ENCODE measurements around the gene CDC26. TPM values are rescaled to one million over a fixed set of nuclear protein-coding genes. Genes with fewer than 3 reads are reported as not detected.

Gene CDC26
- total RNA-seq, 1 donor from 2014 or later: 22.1 TPM

GRCh38 chr9:113307396-113307975, 32.1 kb upstream of the CDC26 start:
- DNase-seq (ENCODE audit: low read depth): peak; percentile 7
- no peak for TF ChIP-seq CTCF (IDR thresholded peaks at IDR 0.05; ENCODE audit: insufficient read depth, low read length, poor library complexity, severe bottlenecking)
- H3K27me3 ChIP-seq (ENCODE audit: control insufficient read depth, insufficient read depth, low read length): no peaks in the 10 kb centered on the region

GRCh38 chr9:113306566-113306965, 31.2 kb upstream of the CDC26 start:
- no peak for TF ChIP-seq CTCF (IDR thresholded peaks at IDR 0.05; ENCODE audit: insufficient read depth, low read length, poor library complexity, severe bottlenecking)
- Histone ChIP-seq H3K27me3 (ENCODE audit: control insufficient read depth, insufficient read depth, low read length) (no peaks in the 10 kb centered on the region), H3K36me3 (ENCODE audit: control insufficient read depth, insufficient read depth, low read length) (no peaks in the 10 kb centered on the region), H3K4me3 (ENCODE audit: low read depth, low read length) (no peak overlapping the region)
- no peak for DNase-seq (ENCODE audit: low read depth)

More at GRCh38 chr9:113307396-113307975, 32.1 kb upstream of the CDC26 start:
- H3K4me3 ChIP-seq (ENCODE audit: low read depth, low read length): no peak overlapping the region
- no peaks in the 10 kb centered on the region for H3K36me3 ChIP-seq (ENCODE audit: control insufficient read depth, insufficient read depth, low read length)

GRCh38 chr9:113302792-113303418, 27.5 kb upstream of the CDC26 start, which contains the start of gene RNF183:
Gene RNF183 (minus strand): TSS chr9:113303376. CDS start chr9:113298184, 5,192 bp downstream.
- Histone ChIP-seq H3K27me3 (ENCODE audit: control insufficient read depth, insufficient read depth, low read length) (no peaks in the 10 kb centered on the region), H3K4me3 (ENCODE audit: low read depth, low read length) (no peak within 1 kb of the TSS), H3K36me3 (ENCODE audit: control insufficient read depth, insufficient read depth, low read length) (no peaks in the 10 kb centered on the region)
- DNase-seq (ENCODE audit: low read depth): peak; percentile 19
- TF ChIP-seq CTCF (IDR thresholded peaks at IDR 0.05; ENCODE audit: insufficient read depth, low read length, poor library complexity, severe bottlenecking): no peak

GRCh38 chr9:113301548-113301947, 26.2 kb upstream of the CDC26 start:
- no peak for TF ChIP-seq CTCF (IDR thresholded peaks at IDR 0.05; ENCODE audit: insufficient read depth, low read length, poor library complexity, severe bottlenecking)
- H3K4me3 ChIP-seq (ENCODE audit: low read depth, low read length): no peak overlapping the region
- no peaks in the 10 kb centered on the region for H3K36me3 ChIP-seq (ENCODE audit: control insufficient read depth, insufficient read depth, low read length)
- no peaks in the 10 kb centered on the region for H3K27me3 ChIP-seq (ENCODE audit: control insufficient read depth, insufficient read depth, low read length)
- DNase-seq (ENCODE audit: low read depth): no peak

- H3K27me3 ChIP-seq (ENCODE audit: control insufficient read depth, insufficient read depth, low read length): no peaks in the 10 kb centered on the region
- no peak overlapping the region for H3K4me3 ChIP-seq (ENCODE audit: low read depth, low read length)
- peak; percentile 9 for DNase-seq (ENCODE audit: low read depth)
- H3K36me3 ChIP-seq (ENCODE audit: control insufficient read depth, insufficient read depth, low read length): no peaks in the 10 kb centered on the region
- no peak for TF ChIP-seq CTCF (IDR thresholded peaks at IDR 0.05; ENCODE audit: insufficient read depth, low read length, poor library complexity, severe bottlenecking)
Measured at GRCh38 chr9:113299800-113300292, 24.5 kb upstream of the CDC26 start.
